Spleen (tissue), 7 donors: ENCODE measurements around the gene TMEM132C.

Experiments
- POLR2A ChIP-seq, 3 donors: fragments of 450-650 bp; IDR thresholded peaks; one replicate each; pipeline ENCODE4 v1.5.1; 2017; ENCODE audit warnings: antibody characterized with exemption in 3 of 3, mild to moderate bottlenecking in 1 of 3
- POLR2AphosphoS5 ChIP-seq, 3 donors: sonication (generic); formaldehyde crosslinking; IDR thresholded peaks; one replicate each; pipeline ENCODE4 v1.5.1; 2017; ENCODE audit warnings: antibody characterized with exemption in 3 of 3
- TF ChIP-seq, protein P1 (sequence below), 11 experiments: fragments of 200-600 bp in 7 of 11; fragments of 450-650 bp in 4 of 11; sonication (generic) in 4 of 11; IDR thresholded peaks in 8 of 11; conservative IDR thresholded peaks in 3 of 11; 1 replicate in 7 of 11; 2 replicates in 4 of 11; pipeline versions ENCODE4 v1.4.0 to v1.8.0; 2016 to 2021; ENCODE audit warnings: antibody characterized with exemption in 11 of 11, inconsistent platforms in 4 of 11, mild to moderate bottlenecking in 1 of 11
- donor health status: DM: no; HTN: no; CAD: no; lungs with moderate emphysema.
- donor health status: DM: no; HTN: no; CAD: no.
- donor health status: DM: no; HTN: no; CAD: no.

- no peak for TF ChIP-seq POLR2A (IDR thresholded peaks at IDR 0.05)
- TF ChIP-seq, protein P1, sequence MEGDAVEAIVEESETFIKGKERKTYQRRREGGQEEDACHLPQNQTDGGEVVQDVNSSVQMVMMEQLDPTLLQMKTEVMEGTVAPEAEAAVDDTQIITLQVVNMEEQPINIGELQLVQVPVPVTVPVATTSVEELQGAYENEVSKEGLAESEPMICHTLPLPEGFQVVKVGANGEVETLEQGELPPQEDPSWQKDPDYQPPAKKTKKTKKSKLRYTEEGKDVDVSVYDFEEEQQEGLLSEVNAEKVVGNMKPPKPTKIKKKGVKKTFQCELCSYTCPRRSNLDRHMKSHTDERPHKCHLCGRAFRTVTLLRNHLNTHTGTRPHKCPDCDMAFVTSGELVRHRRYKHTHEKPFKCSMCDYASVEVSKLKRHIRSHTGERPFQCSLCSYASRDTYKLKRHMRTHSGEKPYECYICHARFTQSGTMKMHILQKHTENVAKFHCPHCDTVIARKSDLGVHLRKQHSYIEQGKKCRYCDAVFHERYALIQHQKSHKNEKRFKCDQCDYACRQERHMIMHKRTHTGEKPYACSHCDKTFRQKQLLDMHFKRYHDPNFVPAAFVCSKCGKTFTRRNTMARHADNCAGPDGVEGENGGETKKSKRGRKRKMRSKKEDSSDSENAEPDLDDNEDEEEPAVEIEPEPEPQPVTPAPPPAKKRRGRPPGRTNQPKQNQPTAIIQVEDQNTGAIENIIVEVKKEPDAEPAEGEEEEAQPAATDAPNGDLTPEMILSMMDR (IDR thresholded peaks at IDR 0.05 in 8 of 11, conservative IDR thresholded peaks at IDR 0.05 in 3 of 11), result no peak
- TF ChIP-seq POLR2AphosphoS5 (IDR thresholded peaks at IDR 0.05), result no peak
These were observed 207.9 kb downstream of the TMEM132C start for GRCh38 chr12:128474916-128475315.
